Mucosa of rectum (tissue), 2 donors: Measurements from ENCODE around the gene PGM2L1.

Experiments
- H3K27ac ChIP-seq, 2 donors: one replicate each; pipeline ENCODE4 v1.7.0; 2013; ENCODE audit warnings: inconsistent platforms in 2 of 2, low read depth in 2 of 2, low read length in 2 of 2
- H3K27me3 ChIP-seq, 2 donors: one replicate each; pipeline ENCODE4 v1.7.0; 2013; ENCODE audit warnings: low read length in 2 of 2; ENCODE audit not compliant: control insufficient read depth in 2 of 2, insufficient read depth in 2 of 2
- H3K36me3 ChIP-seq, 2 donors: one replicate each; pipeline ENCODE4 v1.7.0; 2013; ENCODE audit warnings: low read length in 2 of 2; ENCODE audit not compliant: control insufficient read depth in 2 of 2, insufficient read depth in 2 of 2
- H3K4me1 ChIP-seq, 2 donors: one replicate each; pipeline ENCODE4 v1.7.0; 2013; ENCODE audit warnings: low read length in 2 of 2, mild to moderate bottlenecking in 1 of 2; ENCODE audit not compliant: control insufficient read depth in 2 of 2, insufficient read depth in 2 of 2
- H3K4me3 ChIP-seq, 2 donors: one replicate each; pipeline ENCODE4 v1.7.0; 2013; ENCODE audit warnings: low read length in 2 of 2
- H3K9ac ChIP-seq, 2 donors: one replicate each; pipeline ENCODE4 v1.7.0; 2013; ENCODE audit warnings: low read length in 2 of 2, low read depth in 1 of 2, mild to moderate bottlenecking in 1 of 2
- H3K9me3 ChIP-seq, 2 donors: one replicate each; pipeline ENCODE4 v1.7.0; 2013; ENCODE audit warnings: low read length in 2 of 2; ENCODE audit not compliant: control insufficient read depth in 2 of 2
- donor health status: healthy.
- donor health status: Normal muscosa, but diverticular disease.

The PGM2L1 gene

GRCh38 chr11:74398244-74399159, at the start of gene PGM2L1:
TSS of gene PGM2L1 (minus strand) at chr11:74398433. CDS start at chr11:74398161, 272 bp downstream.
- no peaks in the 10 kb centered on the region for H3K9me3 ChIP-seq
- peak within 1 kb of the TSS; percentile 94 to 95 for H3K4me3 ChIP-seq
- peak within 1 kb of the TSS; percentile 86 to 91 for H3K27ac ChIP-seq
- H3K9ac ChIP-seq, result peak within 1 kb of the TSS; percentile 92
- H3K27me3 ChIP-seq, result no peaks in the 10 kb centered on the region
- H3K4me1 ChIP-seq, result peaks cover 0 to 5% of the 10 kb centered on the region in 2 donors
- no peaks in the 10 kb centered on the region for H3K36me3 ChIP-seq

GRCh38 chr11:74447720-74448119, 49.5 kb upstream of the PGM2L1 start:
- Histone ChIP-seq H3K36me3 (no peaks in the 10 kb centered on the region), H3K9ac (no peak overlapping the region), H3K9me3 (no peaks in the 10 kb centered on the region), H3K27me3 (no peaks in the 10 kb centered on the region), H3K4me3 (no peak overlapping the region), H3K4me1 (peaks cover 14 to 20% of the 10 kb centered on the region in 2 donors), H3K27ac (no peak overlapping the region)

- Histone ChIP-seq H3K36me3 (no peaks in the 10 kb centered on the region), H3K9ac (no peak overlapping the region), H3K4me3 (no peak overlapping the region), H3K4me1 (peaks cover 19 to 31% of the 10 kb centered on the region in 2 donors), H3K27ac (no peak overlapping the region), H3K27me3 (no peaks in the 10 kb centered on the region), H3K9me3 (no peaks in the 10 kb centered on the region)
Observed at GRCh38 chr11:74446532-74446938, 48.3 kb upstream of the PGM2L1 start.

GRCh38 chr11:74444173-74444826, 46.1 kb upstream of the PGM2L1 start:
- Histone ChIP-seq H3K27me3 (no peaks in the 10 kb centered on the region), H3K4me1 (peaks cover 19 to 34% of the 10 kb centered on the region in 2 donors), H3K4me3 (no peak overlapping the region), H3K36me3 (no peaks in the 10 kb centered on the region), H3K9me3 (no peaks in the 10 kb centered on the region), H3K9ac (no peak overlapping the region), H3K27ac (no peak overlapping the region)

- Histone ChIP-seq H3K27me3 (no peaks in the 10 kb centered on the region), H3K27ac (peak overlapping the region; percentile 18 to 69), H3K4me1 (peaks cover 19 to 34% of the 10 kb centered on the region in 2 donors), H3K9me3 (no peaks in the 10 kb centered on the region), H3K36me3 (no peaks in the 10 kb centered on the region), H3K9ac (peak overlapping the region in 1 of 2 donors; percentile 37), H3K4me3 (peak overlapping the region in 1 of 2 donors; percentile 10)
Observed at GRCh38 chr11:74443071-74443864, 45.0 kb upstream of the PGM2L1 start.

GRCh38 chr11:74442636-74443035, 44.4 kb upstream of the PGM2L1 start:
- no peaks in the 10 kb centered on the region for H3K36me3 ChIP-seq
- peak overlapping the region; percentile 18 to 69 for H3K27ac ChIP-seq
- no peak overlapping the region for H3K4me3 ChIP-seq
- H3K27me3 ChIP-seq, result no peaks in the 10 kb centered on the region
- H3K4me1 ChIP-seq, result peaks cover 19 to 37% of the 10 kb centered on the region in 2 donors
- H3K9ac ChIP-seq, result no peak overlapping the region
- no peaks in the 10 kb centered on the region for H3K9me3 ChIP-seq

GRCh38 chr11:74438681-74439080, 40.4 kb upstream of the PGM2L1 start:
- Histone ChIP-seq H3K36me3 (no peaks in the 10 kb centered on the region), H3K27me3 (no peaks in the 10 kb centered on the region), H3K9ac (no peak overlapping the region), H3K9me3 (no peaks in the 10 kb centered on the region), H3K4me1 (peaks cover 17 to 49% of the 10 kb centered on the region in 2 donors), H3K4me3 (no peak overlapping the region), H3K27ac (no peak overlapping the region)

GRCh38 chr11:74437441-74438042, 39.3 kb upstream of the PGM2L1 start:
- H3K9me3 ChIP-seq, result no peaks in the 10 kb centered on the region
- H3K27ac ChIP-seq, result peak overlapping the region in 1 of 2 donors; percentile 24
- no peaks in the 10 kb centered on the region for H3K27me3 ChIP-seq
- peaks cover 8 to 38% of the 10 kb centered on the region in 2 donors for H3K4me1 ChIP-seq
- H3K36me3 ChIP-seq, result no peaks in the 10 kb centered on the region
- no peak overlapping the region for H3K4me3 ChIP-seq
- H3K9ac ChIP-seq, result no peak overlapping the region

- Histone ChIP-seq H3K9ac (no peak overlapping the region), H3K36me3 (no peaks in the 10 kb centered on the region), H3K9me3 (no peaks in the 10 kb centered on the region), H3K4me1 (peaks cover 4 to 26% of the 10 kb centered on the region in 2 donors), H3K4me3 (no peak overlapping the region), H3K27ac (no peak overlapping the region), H3K27me3 (no peaks in the 10 kb centered on the region)
Observed at GRCh38 chr11:74434528-74434927, 36.3 kb upstream of the PGM2L1 start.
